Stimulated activated CD8-positive, alpha-beta memory T cell treated with anti-CD3 and anti-CD28 coated beads, Interleukin-2, amount 100 ng/mL, for 48 hours (primary cell): ENCODE measurements around the gene CTSL.
"Not testable (repeated sequence)": the region's sequence is repeated elsewhere in the genome, so short reads cannot be mapped to it uniquely, and the experiment has no call there.

ENCODE experiments used
- DNase-seq, 2 donors: peaks; one replicate each; pipeline ENCODE4 v3.0.0-alpha.2; 2020; ENCODE audit warnings: low read depth in 2 of 2

CTSL gene

GRCh38 chr9:87759980-87760379 is 34.1 kb downstream of the CTSL start:
- not testable (repeated sequence) for DNase-seq

GRCh38 chr9:87760529-87760928 is 34.6 kb downstream of the CTSL start:
- DNase-seq: no peak

DNA sequence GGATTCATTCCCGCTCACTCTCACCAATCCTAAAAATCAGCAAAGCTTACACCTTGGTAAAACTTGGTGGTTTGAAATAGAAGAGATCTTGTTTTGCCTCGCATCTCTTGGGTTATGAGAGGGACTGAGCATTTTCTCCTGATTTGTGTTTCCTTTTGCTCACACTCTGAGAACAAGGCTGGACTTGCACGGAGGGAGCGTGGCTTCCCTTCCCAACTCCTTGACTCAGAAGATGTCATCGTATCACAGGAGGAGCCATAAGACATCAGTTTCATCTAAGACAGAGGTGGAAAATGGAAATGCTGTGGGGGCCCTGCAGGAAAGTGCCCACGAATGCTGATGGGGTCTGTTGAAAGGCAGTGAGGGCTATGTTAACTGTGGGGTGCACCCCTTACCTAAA is 37.4 kb downstream of the CTSL start:
- DNase-seq: no peak

GRCh38 chr9:87765521-87765920 is 39.6 kb downstream of the CTSL start:
- DNase-seq: no peak

GRCh38 chr9:87766697-87767096 is 40.8 kb downstream of the CTSL start:
- DNase-seq: no peak

- no peak for DNase-seq
Measured at GRCh38 chr9:87770616-87771315, 44.8 kb downstream of the CTSL start.

DNA sequence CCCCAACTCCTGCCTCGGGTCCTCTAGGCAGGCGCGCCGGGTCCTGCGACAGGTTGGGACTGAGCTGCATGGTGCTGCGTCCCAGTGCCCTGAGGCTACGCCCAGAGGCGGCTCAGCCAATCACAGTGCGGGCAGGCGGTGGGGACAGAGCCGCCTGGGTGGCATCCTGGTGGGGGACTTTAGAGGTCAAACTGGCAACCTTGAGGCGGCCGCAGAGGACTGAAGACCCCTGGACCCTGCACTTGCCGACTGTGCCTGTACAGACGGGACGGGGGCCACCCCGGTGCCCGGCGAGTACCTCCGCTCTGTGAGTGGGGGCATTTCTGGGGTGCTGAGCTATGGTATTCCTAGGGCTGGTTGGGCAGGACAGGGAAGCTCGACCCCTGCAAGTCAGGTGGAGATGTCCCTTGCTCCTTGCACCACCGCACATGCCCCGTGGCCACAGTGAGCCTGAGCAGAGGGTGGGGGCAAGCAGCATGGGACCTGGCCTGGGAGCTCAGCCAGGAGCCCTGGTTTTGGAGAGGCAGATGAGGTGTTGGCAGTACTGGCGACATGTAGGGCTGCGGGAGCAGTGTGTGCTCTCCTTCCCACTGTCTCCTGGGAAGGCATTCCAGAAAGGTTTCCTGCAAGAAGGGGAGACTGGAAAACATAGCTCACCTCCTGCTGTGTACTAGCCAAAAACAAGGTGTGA is 45.5 kb downstream of the CTSL start:
- DNase-seq: no peak

- no peak for DNase-seq
Measured at GRCh38 chr9:87776481-87777379, 50.8 kb downstream of the CTSL start.

GRCh38 chr9:87778996-87779395 is 53.1 kb downstream of the CTSL start:
- DNase-seq: no peak
